SK-N-SH (cell line): ENCODE data around the gene MRTFB. TPM values are rescaled to one million over a fixed set of nuclear protein-coding genes. Genes with fewer than 3 reads are reported as not detected.

Source experiments
- CTCF ChIA-PET: fragments of 300-600, 350-600 bp; formaldehyde crosslinking; extraction: SDS; loops from one replicate; lab custom pipeline; 2021; lab: Yijun Ruan, JAX
- POLR2A ChIA-PET: fragments of 350-600 bp; sonication (Branson Sonifier 250); formaldehyde crosslinking; extraction: SDS; loops from one replicate; lab custom pipeline; 2020; ENCODE audit warnings: antibody characterized with exemption, inconsistent platforms; lab: Yijun Ruan, JAX
- DNase-seq: peaks from one replicate; pipeline ENCODE4 v3.0.0; 2012
- H2AFZ ChIP-seq: fragments of 200-600 bp; sonication (generic); 2 replicates; pipeline ENCODE4 v1.8.1; 2016; ENCODE audit warnings: antibody characterized with exemption, mild to moderate bottlenecking, low read depth
- H3F3A ChIP-seq: fragments of 200-600 bp; sonication (generic); replicated peaks from 2 replicates; pipeline ENCODE3; 2016; ENCODE audit warnings: antibody characterized with exemption, mild to moderate bottlenecking; ENCODE audit not compliant: insufficient read depth
- H3K27ac ChIP-seq, 2 experiments: fragments of 200-500 bp in 1 of 2; fragments of 200-600 bp in 1 of 2; sonication (Bioruptor generic) in 1 of 2; sonication (generic), shearing (Covaris generic) in 1 of 2; 2 replicates each; pipeline versions ENCODE4 v1.5.1 to v1.6.1; 2014 to 2016; ENCODE audit warnings: low read depth in 2 of 2, inconsistent platforms in 1 of 2, low read length in 1 of 2, mild to moderate bottlenecking in 1 of 2, mixed read lengths in 1 of 2
- H3K27me3 ChIP-seq: fragments of 200-600 bp; sonication (generic), shearing (Covaris generic); 2 replicates; pipeline ENCODE4 v1.6.1; 2016; ENCODE audit warnings: mixed run types; ENCODE audit not compliant: insufficient read depth
- H3K36me3 ChIP-seq, 2 experiments: fragments of 200-500 bp in 1 of 2; fragments of 200-600 bp in 1 of 2; sonication (Bioruptor generic) in 1 of 2; sonication (generic) in 1 of 2; replicated peaks in 1 of 2; 2 replicates each; pipeline versions ENCODE3 to v1.5.1; 2014 to 2016; ENCODE audit warnings: low read length in 1 of 2, mild to moderate bottlenecking in 1 of 2; ENCODE audit not compliant: insufficient read depth in 2 of 2, control insufficient read depth in 1 of 2
- H3K4me1 ChIP-seq, 2 experiments: fragments of 200-500 bp in 1 of 2; fragments of 200-600 bp in 1 of 2; sonication (Bioruptor generic) in 1 of 2; sonication (generic), shearing (Covaris generic) in 1 of 2; 2 replicates each; pipeline versions ENCODE4 v1.5.1 to v1.6.1; 2014 to 2016; ENCODE audit warnings: low read depth in 1 of 2, low read length in 1 of 2, mixed run types in 1 of 2; ENCODE audit not compliant: insufficient read depth in 2 of 2, control insufficient read depth in 1 of 2
- H3K4me2 ChIP-seq: fragments of 200-600 bp; sonication (generic), shearing (Covaris generic); 2 replicates; pipeline ENCODE4 v1.6.1; 2017; ENCODE audit warnings: mixed run types
- H3K4me3 ChIP-seq, 2 experiments: fragments of 200-500 bp in 1 of 2; fragments of 200-600 bp in 1 of 2; sonication (Bioruptor generic) in 1 of 2; sonication (generic), shearing (Covaris generic) in 1 of 2; 2 replicates each; pipeline versions ENCODE4 v1.5.1 to v1.8.1; 2014 to 2016; ENCODE audit warnings: low read depth in 2 of 2, inconsistent platforms in 1 of 2, low read length in 1 of 2, mild to moderate bottlenecking in 1 of 2, mixed read lengths in 1 of 2, moderate library complexity in 1 of 2
- H3K79me2 ChIP-seq: fragments of 200-600 bp; sonication (generic); 2 replicates; pipeline ENCODE4 v1.8.1; 2017; ENCODE audit warnings: mild to moderate bottlenecking; ENCODE audit not compliant: insufficient read depth
- H3K9ac ChIP-seq: fragments of 200-600 bp; sonication (generic); 2 replicates; pipeline ENCODE4 v1.6.1; 2017; ENCODE audit warnings: mixed run types
- H3K9me2 ChIP-seq: fragments of 200-600 bp; sonication (generic); 2 replicates; pipeline ENCODE4 v1.6.1; 2017; ENCODE audit warnings: mixed run types
- H3K9me3 ChIP-seq: fragments of 200-600 bp; sonication (generic); 2 replicates; pipeline ENCODE4 v1.6.1; 2017; ENCODE audit warnings: mixed run types, mild to moderate bottlenecking, moderate library complexity
- H4K20me1 ChIP-seq: fragments of 200-600 bp; sonication (generic); 2 replicates; pipeline ENCODE4 v1.6.1; 2017; ENCODE audit warnings: mild to moderate bottlenecking, mixed run types; ENCODE audit not compliant: insufficient read depth
- CHD2 ChIP-seq: fragments of 150-350 bp; IDR thresholded peaks from 2 replicates; pipeline ENCODE4 v1.6.1; 2018; ENCODE audit warnings: low read length; ENCODE audit not compliant: partially characterized antibody
- EP300 ChIP-seq, 2 experiments: IDR thresholded peaks; 2 replicates each; pipeline versions ENCODE4 v1.4.0 to v1.6.1; 2012; ENCODE audit warnings: borderline replicate concordance in 1 of 2, low read depth in 1 of 2, low read length in 1 of 2
- EZH2phosphoT487 ChIP-seq: fragments of 200-600 bp; sonication (generic); IDR thresholded peaks from 2 replicates; pipeline ENCODE4 v1.6.1; 2017; ENCODE audit warnings: low read depth, mixed run types, mild to moderate bottlenecking, antibody characterized with exemption, moderate library complexity, borderline replicate concordance
- FOXM1 ChIP-seq: IDR thresholded peaks from 2 replicates; pipeline ENCODE4 v1.4.0; 2012; ENCODE audit warnings: low read depth, mild to moderate bottlenecking
- GABPA ChIP-seq: IDR thresholded peaks from 2 replicates; pipeline ENCODE4 v1.4.0; 2012; ENCODE audit warnings: low read depth, mild to moderate bottlenecking
- GATA2 ChIP-seq: sonication (generic); formaldehyde crosslinking; IDR thresholded peaks from 2 replicates; pipeline ENCODE4 v1.5.0; 2020; ENCODE audit warnings: mild to moderate bottlenecking, missing genetic modification reagents
- NFIC ChIP-seq: IDR thresholded peaks from 2 replicates; pipeline ENCODE4 v1.4.0; 2012; ENCODE audit warnings: borderline replicate concordance
- NRF1 ChIP-seq: IDR thresholded peaks from 2 replicates; pipeline ENCODE4 v1.6.1; 2012; ENCODE audit warnings: low read depth, mild to moderate bottlenecking, low read length
- POLR2AphosphoS5 ChIP-seq: IDR thresholded peaks from 2 replicates; pipeline ENCODE4 v1.6.1; 2012; ENCODE audit warnings: low read depth, low read length
- RCOR1 ChIP-seq: fragments of 150-350 bp; IDR thresholded peaks from 2 replicates; pipeline ENCODE4 v1.6.1; 2017; ENCODE audit warnings: antibody characterized with exemption, low read length
- RXRA ChIP-seq: IDR thresholded peaks from 2 replicates; pipeline ENCODE4 v1.4.0; 2012; ENCODE audit warnings: low read depth, mild to moderate bottlenecking, borderline replicate concordance
- SMC3 ChIP-seq: IDR thresholded peaks from 2 replicates; pipeline ENCODE4 v1.6.1; 2012; ENCODE audit warnings: low read depth, low read length, improper control_type of control experiment
- WGBS: methylation state at CpG from one replicate; pipeline ENCODE4 v1.1.6; 2017; ENCODE audit warnings: low lambda C conversion rate; 5-methylcytosine and 5-hydroxymethylcytosine counted together
- polyA plus RNA-seq, 3 experiments: library from polyadenylated mRNA; depleted of rRNA; stranded (reverse); fragments of >200 nt; gene quantifications; 2 replicates each; pipeline ENCODE4 v1.2.3, GENCODE V29; 2012
- TF ChIP-seq, protein P1 (sequence below): IDR thresholded peaks from 2 replicates; pipeline ENCODE4 v1.4.0; 2012; ENCODE audit warnings: low read depth, borderline replicate concordance
- TF ChIP-seq, protein P2 (sequence below): IDR thresholded peaks from 2 replicates; pipeline ENCODE4; 2012
- TF ChIP-seq, protein P3 (sequence below): fragments of 200-600 bp; sonication (generic); IDR thresholded peaks from 2 replicates; pipeline ENCODE4 v1.6.1; 2017; ENCODE audit warnings: antibody characterized with exemption, mild to moderate bottlenecking, moderate library complexity
- TF ChIP-seq, protein P4 (sequence below): fragments of 150-350 bp; IDR thresholded peaks from 2 replicates; pipeline ENCODE4 v1.6.1; 2017; ENCODE audit warnings: antibody characterized with exemption, low read length, low read depth, borderline replicate concordance
- TF ChIP-seq, protein P5 (sequence below): fragments of 150-350 bp; IDR thresholded peaks from 2 replicates; pipeline ENCODE4 v1.6.1; 2016; ENCODE audit warnings: mild to moderate bottlenecking, low read depth, low read length

The MRTFB gene
- polyA plus RNA-seq, 1 of the 3 experiments (the other 2 are of a cell fraction) = 3.3 TPM

DNA sequence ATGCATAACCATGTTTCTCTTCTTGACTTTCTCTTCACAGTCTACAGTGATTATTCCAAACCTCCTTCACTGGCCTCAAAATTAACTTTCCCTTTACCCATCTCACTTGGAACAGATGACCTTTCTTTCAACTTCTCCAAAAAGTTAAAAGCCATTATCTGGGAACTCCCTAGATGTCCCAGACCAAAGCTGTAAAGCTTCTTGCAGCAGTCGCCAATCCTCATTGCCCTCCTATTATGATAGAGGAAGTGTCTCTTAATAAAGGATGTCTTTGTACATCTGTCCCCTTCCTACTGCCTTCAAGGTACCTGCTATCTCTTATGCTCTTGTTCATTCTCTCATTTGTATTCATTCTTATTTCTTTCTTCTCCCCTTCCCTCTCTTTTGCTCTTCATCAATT is 127.5 kb downstream of the MRTFB start (continued):
- TF ChIP-seq GABPA = no peak

DNA sequence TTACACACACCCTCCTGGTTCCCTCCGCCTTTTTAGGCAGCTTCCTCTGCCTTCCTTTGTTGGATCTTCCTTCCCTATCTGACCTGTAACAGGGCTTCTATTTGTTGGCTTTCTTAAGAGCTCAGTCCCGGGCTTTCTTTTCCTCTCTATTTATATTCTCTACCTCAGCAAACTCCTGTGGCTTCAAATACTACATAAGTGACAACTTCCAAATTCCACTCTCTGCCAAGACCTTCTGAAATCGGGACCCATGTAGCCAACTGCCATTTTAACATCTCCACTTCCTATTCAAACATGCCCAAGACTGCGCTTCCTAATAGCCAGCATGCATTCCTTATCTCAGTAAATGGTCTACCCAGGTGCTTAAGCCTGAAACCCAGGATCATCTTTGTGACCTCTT is 128.1 kb downstream of the MRTFB start:
- DNase-seq = no peak
- POLR2A ChIA-PET = no interaction called here
- H3K9ac ChIP-seq = no peak overlapping the region
- no peaks in the 10 kb centered on the region for H3K9me3 ChIP-seq
- CTCF ChIA-PET = interaction anchor here (1.1 to 1.3 kb wide), 3 partner anchors 9 to 275 kb away, joined by 4 to 6 read pairs (median 5); no protein-coding TSS in a partner anchor
- peaks cover 0 to 13% of the 10 kb centered on the region in 2 experiments; a peak in 3 of 4 replicates for H3K4me1 ChIP-seq
- peaks cover 3% of the 10 kb centered on the region for H3F3A ChIP-seq
- no peak overlapping the region for H3K4me3 ChIP-seq
- 91% methylated on average over 4 of the region's 4 CpGs for WGBS
- H4K20me1 ChIP-seq = no peaks in the 10 kb centered on the region
- no peaks in the 10 kb centered on the region for H3K79me2 ChIP-seq
- no peaks in the 10 kb centered on the region for H3K9me2 ChIP-seq
- H3K36me3 ChIP-seq = no peaks in the 10 kb centered on the region
- TF ChIP-seq FOXM1 = no peak
- TF ChIP-seq, protein P1, sequence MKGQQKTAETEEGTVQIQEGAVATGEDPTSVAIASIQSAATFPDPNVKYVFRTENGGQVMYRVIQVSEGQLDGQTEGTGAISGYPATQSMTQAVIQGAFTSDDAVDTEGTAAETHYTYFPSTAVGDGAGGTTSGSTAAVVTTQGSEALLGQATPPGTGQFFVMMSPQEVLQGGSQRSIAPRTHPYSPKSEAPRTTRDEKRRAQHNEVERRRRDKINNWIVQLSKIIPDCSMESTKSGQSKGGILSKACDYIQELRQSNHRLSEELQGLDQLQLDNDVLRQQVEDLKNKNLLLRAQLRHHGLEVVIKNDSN = no peak
- TF ChIP-seq EP300 (IDR thresholded peaks at IDR 0.05; ENCODE audit: borderline replicate concordance in 1 of 2, low read depth in 1 of 2, low read length in 1 of 2) = no peak
- no peak for TF ChIP-seq NRF1
- TF ChIP-seq GABPA = no peak
- TF ChIP-seq CHD2 = no peak
- TF ChIP-seq EZH2phosphoT487 = no peak
- TF ChIP-seq, protein P2, sequence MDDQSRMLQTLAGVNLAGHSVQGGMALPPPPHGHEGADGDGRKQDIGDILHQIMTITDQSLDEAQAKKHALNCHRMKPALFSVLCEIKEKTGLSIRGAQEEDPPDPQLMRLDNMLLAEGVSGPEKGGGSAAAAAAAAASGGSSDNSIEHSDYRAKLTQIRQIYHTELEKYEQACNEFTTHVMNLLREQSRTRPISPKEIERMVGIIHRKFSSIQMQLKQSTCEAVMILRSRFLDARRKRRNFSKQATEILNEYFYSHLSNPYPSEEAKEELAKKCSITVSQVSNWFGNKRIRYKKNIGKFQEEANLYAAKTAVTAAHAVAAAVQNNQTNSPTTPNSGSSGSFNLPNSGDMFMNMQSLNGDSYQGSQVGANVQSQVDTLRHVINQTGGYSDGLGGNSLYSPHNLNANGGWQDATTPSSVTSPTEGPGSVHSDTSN = no peak
- TF ChIP-seq, protein P3, sequence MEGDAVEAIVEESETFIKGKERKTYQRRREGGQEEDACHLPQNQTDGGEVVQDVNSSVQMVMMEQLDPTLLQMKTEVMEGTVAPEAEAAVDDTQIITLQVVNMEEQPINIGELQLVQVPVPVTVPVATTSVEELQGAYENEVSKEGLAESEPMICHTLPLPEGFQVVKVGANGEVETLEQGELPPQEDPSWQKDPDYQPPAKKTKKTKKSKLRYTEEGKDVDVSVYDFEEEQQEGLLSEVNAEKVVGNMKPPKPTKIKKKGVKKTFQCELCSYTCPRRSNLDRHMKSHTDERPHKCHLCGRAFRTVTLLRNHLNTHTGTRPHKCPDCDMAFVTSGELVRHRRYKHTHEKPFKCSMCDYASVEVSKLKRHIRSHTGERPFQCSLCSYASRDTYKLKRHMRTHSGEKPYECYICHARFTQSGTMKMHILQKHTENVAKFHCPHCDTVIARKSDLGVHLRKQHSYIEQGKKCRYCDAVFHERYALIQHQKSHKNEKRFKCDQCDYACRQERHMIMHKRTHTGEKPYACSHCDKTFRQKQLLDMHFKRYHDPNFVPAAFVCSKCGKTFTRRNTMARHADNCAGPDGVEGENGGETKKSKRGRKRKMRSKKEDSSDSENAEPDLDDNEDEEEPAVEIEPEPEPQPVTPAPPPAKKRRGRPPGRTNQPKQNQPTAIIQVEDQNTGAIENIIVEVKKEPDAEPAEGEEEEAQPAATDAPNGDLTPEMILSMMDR = no peak
- no peak for TF ChIP-seq POLR2AphosphoS5
- no peak for TF ChIP-seq RCOR1
- TF ChIP-seq, protein P4, sequence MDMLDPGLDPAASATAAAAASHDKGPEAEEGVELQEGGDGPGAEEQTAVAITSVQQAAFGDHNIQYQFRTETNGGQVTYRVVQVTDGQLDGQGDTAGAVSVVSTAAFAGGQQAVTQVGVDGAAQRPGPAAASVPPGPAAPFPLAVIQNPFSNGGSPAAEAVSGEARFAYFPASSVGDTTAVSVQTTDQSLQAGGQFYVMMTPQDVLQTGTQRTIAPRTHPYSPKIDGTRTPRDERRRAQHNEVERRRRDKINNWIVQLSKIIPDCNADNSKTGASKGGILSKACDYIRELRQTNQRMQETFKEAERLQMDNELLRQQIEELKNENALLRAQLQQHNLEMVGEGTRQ = no peak
- TF ChIP-seq, protein P5, sequence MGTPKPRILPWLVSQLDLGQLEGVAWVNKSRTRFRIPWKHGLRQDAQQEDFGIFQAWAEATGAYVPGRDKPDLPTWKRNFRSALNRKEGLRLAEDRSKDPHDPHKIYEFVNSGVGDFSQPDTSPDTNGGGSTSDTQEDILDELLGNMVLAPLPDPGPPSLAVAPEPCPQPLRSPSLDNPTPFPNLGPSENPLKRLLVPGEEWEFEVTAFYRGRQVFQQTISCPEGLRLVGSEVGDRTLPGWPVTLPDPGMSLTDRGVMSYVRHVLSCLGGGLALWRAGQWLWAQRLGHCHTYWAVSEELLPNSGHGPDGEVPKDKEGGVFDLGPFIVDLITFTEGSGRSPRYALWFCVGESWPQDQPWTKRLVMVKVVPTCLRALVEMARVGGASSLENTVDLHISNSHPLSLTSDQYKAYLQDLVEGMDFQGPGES = no peak
- TF ChIP-seq SMC3 = no peak
- no peak for TF ChIP-seq GATA2 (CRISPR knock-in tag)
- no peak for TF ChIP-seq RXRA
- TF ChIP-seq NFIC = no peak
- no peak overlapping the region; a peak in 1 of 4 replicates for H3K27ac ChIP-seq
- H2AFZ ChIP-seq = no peak overlapping the region
- no peak overlapping the region for H3K4me2 ChIP-seq
- H3K27me3 ChIP-seq = no peaks in the 10 kb centered on the region
